HG03280 (cell line): ENCODE results near the gene KLF13.

Source experiments
- ATAC-seq: cut with Tn5 transposase; IDR thresholded peaks from one replicate; pipeline ENCODE4 v1.9.1; 2021; ENCODE audit warnings: mild to moderate bottlenecking, moderate library complexity; ENCODE audit not compliant: unreplicated experiment

The KLF13 gene

DNA sequence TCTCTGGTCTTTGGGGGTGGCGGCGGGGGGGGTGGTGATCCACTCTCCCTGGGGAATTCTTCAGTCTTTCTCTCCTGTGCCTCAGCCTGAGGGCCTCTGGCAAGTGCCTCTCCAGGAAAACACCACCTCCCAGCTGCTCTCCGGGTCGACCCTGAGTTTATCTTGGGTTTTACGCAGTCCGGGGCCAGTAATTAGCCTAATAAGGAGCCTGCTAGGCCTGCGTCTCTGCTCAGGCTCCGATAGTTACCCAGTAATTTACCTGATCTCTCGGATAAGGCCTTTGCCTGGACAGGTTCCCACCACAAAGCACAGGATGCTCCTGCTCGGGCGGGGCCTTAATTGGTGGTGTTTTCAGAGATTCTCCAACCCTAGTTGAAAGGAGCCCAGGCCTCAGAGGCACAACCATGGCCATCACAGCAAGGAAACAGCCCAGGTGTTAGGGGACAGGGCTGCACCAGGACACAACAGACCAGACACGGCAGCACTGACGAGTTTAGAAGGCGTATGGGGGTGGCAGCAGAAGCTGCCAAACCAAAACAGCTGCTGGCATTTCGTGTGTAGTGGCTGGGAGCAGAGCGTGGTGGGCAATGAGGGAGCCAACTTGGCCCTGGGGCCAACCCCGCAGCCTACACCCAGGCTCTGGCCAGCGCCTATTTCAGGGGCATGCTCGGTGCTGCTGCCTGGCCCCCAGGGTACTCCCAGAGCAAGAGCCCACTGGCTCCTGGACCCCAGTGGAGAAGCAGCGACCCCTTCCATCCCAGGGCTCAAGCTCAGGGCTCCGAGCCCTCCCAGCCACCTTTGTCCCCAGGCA is 71.4 kb downstream of the KLF13 start:
- no peak for ATAC-seq

- no peak for ATAC-seq
These were observed 72.2 kb downstream of the KLF13 start for GRCh38 chr15:31398677-31399301.

DNA sequence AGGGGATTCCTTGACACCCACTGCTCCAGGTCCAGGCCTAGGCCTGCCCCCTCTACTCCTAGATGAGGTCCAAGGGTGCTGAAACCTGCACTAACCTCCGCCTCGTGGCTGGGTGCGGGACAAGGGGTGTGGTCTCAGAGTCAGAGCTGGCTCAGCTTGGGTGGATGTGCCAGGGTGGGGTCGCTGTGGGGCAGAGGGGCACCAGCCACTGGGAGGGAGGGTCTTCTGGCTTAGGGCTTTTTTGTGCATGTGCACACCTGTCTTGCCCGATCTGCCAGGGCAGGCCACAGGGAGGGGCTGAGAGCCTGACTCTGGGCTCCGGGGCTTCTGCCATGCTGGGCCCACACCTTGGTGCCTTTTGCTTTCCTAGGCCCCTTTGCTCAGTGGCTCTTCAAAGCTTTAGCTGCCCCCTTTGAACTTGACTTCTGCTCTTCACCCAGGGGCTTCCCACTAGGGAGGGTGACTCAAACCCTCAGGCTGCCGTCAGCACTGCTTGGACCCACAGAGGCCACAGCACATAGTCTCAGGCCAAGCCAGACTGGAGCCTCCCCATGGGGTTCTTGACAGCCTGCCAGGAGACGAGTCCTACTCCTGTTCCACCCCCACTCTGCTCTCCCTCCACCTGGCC is 73.0 kb downstream of the KLF13 start:
- ATAC-seq = no peak

- ATAC-seq = no peak
These were observed 73.7 kb downstream of the KLF13 start for GRCh38 chr15:31400222-31400927.

DNA sequence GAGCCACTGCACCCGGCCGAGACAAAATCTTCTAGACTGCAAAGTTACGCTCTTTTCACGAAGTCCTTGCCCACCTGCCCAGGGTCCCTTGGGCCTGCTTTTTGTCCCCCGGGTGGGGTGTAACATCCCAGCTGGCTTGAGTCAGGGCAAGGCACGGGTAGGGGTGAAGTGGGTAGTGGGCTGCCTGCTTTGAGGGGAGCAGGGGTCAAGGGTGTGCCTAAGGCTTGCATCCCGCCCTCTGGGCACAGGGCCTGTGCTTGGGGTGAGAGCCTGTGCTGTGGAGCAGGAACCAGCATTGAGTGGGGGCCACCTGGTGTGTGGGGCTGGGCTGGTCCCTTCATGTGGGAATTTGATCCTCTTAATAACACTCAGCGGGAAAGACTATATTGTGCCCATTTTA is 74.6 kb downstream of the KLF13 start:
- no peak for ATAC-seq

DNA sequence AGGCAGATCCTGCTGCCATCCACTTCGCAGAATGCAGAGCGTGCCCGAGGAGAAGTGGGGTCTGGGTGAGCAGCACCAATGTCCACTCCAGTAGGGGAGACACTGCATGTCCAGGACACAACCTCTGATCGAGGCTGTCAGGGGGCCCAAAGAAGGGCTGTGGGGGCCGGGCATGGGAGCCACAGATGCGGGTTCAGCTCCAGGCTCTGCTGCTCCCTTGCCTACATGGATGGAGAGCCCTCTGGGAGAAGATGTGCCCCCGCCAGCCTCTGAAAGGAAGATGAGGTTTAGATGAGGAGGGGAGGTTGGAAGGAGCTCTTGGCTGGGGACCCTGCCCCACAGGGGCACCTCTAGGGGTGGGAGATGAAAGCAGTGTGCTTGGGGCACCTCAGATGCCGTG is 75.4 kb downstream of the KLF13 start:
- ATAC-seq = no peak

DNA sequence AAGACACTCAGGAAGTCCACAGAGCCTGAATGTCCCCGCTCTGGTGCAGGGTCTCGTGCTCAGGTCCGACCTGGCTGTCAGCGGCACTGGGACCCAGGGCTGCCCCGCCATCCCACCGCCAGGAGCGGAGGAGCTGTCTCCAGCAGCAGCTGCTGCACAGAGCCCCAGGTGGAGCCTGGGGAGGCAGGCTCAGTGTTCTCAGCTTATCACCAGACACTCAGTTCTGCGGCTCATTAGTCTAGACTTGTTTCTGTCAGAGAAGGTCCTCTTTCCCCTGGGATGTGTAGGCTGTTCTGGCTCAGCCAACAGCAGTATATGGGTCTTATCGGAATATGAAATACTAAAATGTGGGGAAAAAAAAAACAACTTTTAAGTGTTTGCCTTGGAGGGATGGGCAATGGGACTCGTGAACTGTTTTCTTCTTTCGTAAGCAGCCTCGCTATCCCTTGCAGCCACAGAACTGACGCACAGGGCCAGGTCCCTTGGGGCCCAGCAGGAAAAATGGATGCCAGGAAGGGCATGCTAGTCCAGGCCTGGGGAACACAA is 75.9 kb downstream of the KLF13 start:
- no peak for ATAC-seq

- no peak for ATAC-seq
These were observed 76.5 kb downstream of the KLF13 start for GRCh38 chr15:31403096-31403495.

GRCh38 chr15:31403606-31404005 is 77.0 kb downstream of the KLF13 start:
- no peak for ATAC-seq

GRCh38 chr15:31404345-31404744 is 77.7 kb downstream of the KLF13 start:
- ATAC-seq = no peak

- ATAC-seq = no peak
These were observed 78.7 kb downstream of the KLF13 start for GRCh38 chr15:31405200-31405920.

- ATAC-seq = no peak
These were observed 80.7 kb downstream of the KLF13 start for GRCh38 chr15:31407376-31407775.

- ATAC-seq = no peak
These were observed 81.2 kb downstream of the KLF13 start for GRCh38 chr15:31407851-31408250.

- ATAC-seq = no peak
These were observed 82.1 kb downstream of the KLF13 start for GRCh38 chr15:31408724-31409123.

GRCh38 chr15:31409171-31409570 is 82.5 kb downstream of the KLF13 start:
- no peak for ATAC-seq

- no peak for ATAC-seq
These were observed 86.2 kb downstream of the KLF13 start for GRCh38 chr15:31412824-31413223.

DNA sequence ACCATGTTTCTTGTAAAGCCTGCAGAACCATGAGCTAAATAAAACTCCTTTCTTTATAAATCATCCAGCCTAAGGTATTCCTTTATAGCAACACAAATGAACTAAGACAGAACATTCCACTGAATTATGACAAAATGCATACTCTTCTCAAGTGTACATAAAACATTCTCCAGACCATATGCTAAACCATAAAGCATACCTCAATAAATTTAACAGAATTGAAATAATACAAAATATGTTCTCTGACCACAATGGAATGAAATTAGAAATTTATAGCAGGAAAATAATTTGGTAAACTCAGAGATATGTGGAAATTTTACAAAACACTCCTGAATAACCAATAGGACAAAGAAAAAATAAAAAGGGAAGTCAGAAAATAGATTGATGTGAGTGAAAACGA is 88.6 kb downstream of the KLF13 start:
- ATAC-seq = no peak

DNA sequence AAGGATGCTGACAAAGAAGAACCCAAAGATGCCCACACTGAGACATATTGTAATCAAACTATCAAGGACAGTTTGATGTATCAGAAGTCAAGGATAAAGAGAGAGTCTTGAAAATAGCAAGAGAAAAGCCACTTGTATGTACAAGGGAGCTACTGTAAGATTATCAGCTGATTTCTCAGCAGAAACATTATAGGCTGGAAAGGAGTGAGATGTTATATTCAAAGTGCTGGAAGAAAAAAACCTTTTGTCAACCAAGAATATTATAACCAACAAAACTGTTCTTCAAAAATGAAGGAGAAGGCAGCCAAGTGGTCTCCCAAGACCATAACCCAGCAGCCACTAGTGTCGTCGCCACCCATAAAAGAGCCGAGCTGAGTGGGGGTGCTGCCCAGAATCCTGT is 93.2 kb downstream of the KLF13 start:
- ATAC-seq = no peak

DNA sequence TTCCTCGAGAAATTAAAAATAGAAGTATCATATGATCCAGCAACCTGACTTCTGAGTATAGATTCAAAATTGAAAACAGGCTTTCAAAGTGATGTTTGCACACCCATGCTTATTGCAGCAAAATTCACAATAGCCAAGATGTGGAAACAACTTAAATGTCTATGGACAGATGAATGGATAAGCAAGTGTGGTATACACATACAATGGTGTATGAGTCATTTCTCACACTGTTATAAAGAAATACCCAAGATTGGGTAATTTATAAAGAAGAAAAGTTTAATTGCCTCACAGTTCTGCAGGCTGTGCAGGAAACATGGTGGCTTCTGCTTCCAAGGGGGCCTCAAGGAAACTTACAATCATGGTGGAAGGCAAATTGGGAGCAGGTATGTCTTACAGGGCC is 100.8 kb downstream of the KLF13 start:
- no peak for ATAC-seq
